NT2/D1 (cell line): ENCODE results near the gene TBC1D17.

ENCODE experiments used
- DNase-seq: peaks from one replicate; pipeline ENCODE4 v3.0.0-alpha.2; 2011; ENCODE audit warnings: low read depth, low spot score
- H3K27me3 ChIP-seq: 2 replicates; pipeline ENCODE4 v1.6.0; 2011; ENCODE audit warnings: mild to moderate bottlenecking; ENCODE audit not compliant: insufficient read length, insufficient read depth
- H3K36me3 ChIP-seq: 2 replicates; pipeline ENCODE4 v1.6.1; 2011; ENCODE audit warnings: mild to moderate bottlenecking, low read length, mixed read lengths; ENCODE audit not compliant: insufficient read depth, insufficient read length
- H3K4me1 ChIP-seq: 2 replicates; pipeline ENCODE4 v1.5.1; 2011; ENCODE audit not compliant: insufficient read depth, insufficient read length
- H3K4me3 ChIP-seq: 2 replicates; pipeline ENCODE4 v1.5.1; 2011; ENCODE audit warnings: low read depth; ENCODE audit not compliant: insufficient read length
- H3K9ac ChIP-seq: 2 replicates; pipeline ENCODE4 v1.6.0; 2011; ENCODE audit warnings: low read depth; ENCODE audit not compliant: insufficient read length
- H3K9me3 ChIP-seq: 2 replicates; pipeline ENCODE4 v1.5.1; 2011; ENCODE audit warnings: mild to moderate bottlenecking, low read length; ENCODE audit not compliant: insufficient read depth
- SUZ12 ChIP-seq: IDR thresholded peaks from 2 replicates; pipeline ENCODE4 v1.6.1; 2011; ENCODE audit not compliant: insufficient read length, insufficient read depth; ENCODE audit errors: extremely low read depth
- YY1 ChIP-seq: IDR thresholded peaks from 2 replicates; pipeline ENCODE4 v1.6.1; 2011; ENCODE audit not compliant: insufficient read length, insufficient read depth
- ZNF274 ChIP-seq: IDR thresholded peaks from 2 replicates; pipeline ENCODE4 v1.6.1; 2011; ENCODE audit warnings: mild to moderate bottlenecking, low read depth, low read length

Gene TBC1D17

GRCh38 chr19:49930483-49931011, 53.0 kb downstream of the TBC1D17 start:
- Histone ChIP-seq H3K4me1 (peaks cover 8% of the 10 kb centered on the region), H3K9me3 (no peaks in the 10 kb centered on the region), H3K36me3 (peaks cover 26% of the 10 kb centered on the region), H3K27me3 (no peaks in the 10 kb centered on the region), H3K9ac (peak overlapping the region; percentile 59), H3K4me3 (peak overlapping the region; percentile 32)
- TF ChIP-seq SUZ12: no peak
- no peak for TF ChIP-seq YY1
- no peak for TF ChIP-seq ZNF274
- no peak for DNase-seq

GRCh38 chr19:49931293-49932040, 54.0 kb downstream of the TBC1D17 start:
- peaks cover 8% of the 10 kb centered on the region for H3K4me1 ChIP-seq
- H3K27me3 ChIP-seq: no peaks in the 10 kb centered on the region
- H3K4me3 ChIP-seq: no peak overlapping the region
- peaks cover 20% of the 10 kb centered on the region for H3K36me3 ChIP-seq
- no peak for DNase-seq
- no peaks in the 10 kb centered on the region for H3K9me3 ChIP-seq
- no peak for TF ChIP-seq ZNF274
- no peak for TF ChIP-seq YY1
- TF ChIP-seq SUZ12: no peak
- no peak overlapping the region for H3K9ac ChIP-seq

- Histone ChIP-seq H3K9ac (no peak overlapping the region), H3K9me3 (no peaks in the 10 kb centered on the region), H3K36me3 (peaks cover 14% of the 10 kb centered on the region), H3K27me3 (no peaks in the 10 kb centered on the region), H3K4me3 (no peak overlapping the region), H3K4me1 (peaks cover 6% of the 10 kb centered on the region)
- TF ChIP-seq SUZ12: no peak
- TF ChIP-seq ZNF274: no peak
- no peak for TF ChIP-seq YY1
- no peak for DNase-seq
These were observed 54.5 kb downstream of the TBC1D17 start for GRCh38 chr19:49932041-49932451.

GRCh38 chr19:49932731-49933131, 55.2 kb downstream of the TBC1D17 start:
- peaks cover 3% of the 10 kb centered on the region for H3K4me1 ChIP-seq
- H3K9me3 ChIP-seq: no peaks in the 10 kb centered on the region
- H3K36me3 ChIP-seq: peaks cover 7% of the 10 kb centered on the region
- no peak for DNase-seq
- no peak for TF ChIP-seq ZNF274
- H3K27me3 ChIP-seq: no peaks in the 10 kb centered on the region
- no peak overlapping the region for H3K4me3 ChIP-seq
- H3K9ac ChIP-seq: no peak overlapping the region

- Histone ChIP-seq H3K4me3 (no peak overlapping the region), H3K9me3 (no peaks in the 10 kb centered on the region), H3K4me1 (peaks cover 3% of the 10 kb centered on the region), H3K36me3 (peaks cover 4% of the 10 kb centered on the region), H3K9ac (no peak overlapping the region), H3K27me3 (no peaks in the 10 kb centered on the region)
- DNase-seq: no peak
- no peak for TF ChIP-seq YY1
These were observed 56.1 kb downstream of the TBC1D17 start for GRCh38 chr19:49933643-49934042.

GRCh38 chr19:49936549-49936948, 59.0 kb downstream of the TBC1D17 start:
- DNase-seq: no peak
- Histone ChIP-seq H3K9me3 (no peaks in the 10 kb centered on the region), H3K36me3 (peaks cover 4% of the 10 kb centered on the region), H3K27me3 (no peaks in the 10 kb centered on the region), H3K4me1 (peaks cover 6% of the 10 kb centered on the region), H3K9ac (no peak overlapping the region), H3K4me3 (no peak overlapping the region)
- no peak for TF ChIP-seq SUZ12
- TF ChIP-seq ZNF274: no peak
- no peak for TF ChIP-seq YY1

GRCh38 chr19:49937750-49938381, 60.4 kb downstream of the TBC1D17 start:
- H3K9me3 ChIP-seq: no peaks in the 10 kb centered on the region
- H3K36me3 ChIP-seq: peaks cover 1% of the 10 kb centered on the region
- peaks cover 6% of the 10 kb centered on the region for H3K4me1 ChIP-seq
- H3K27me3 ChIP-seq: no peaks in the 10 kb centered on the region
- peak; percentile 50 for DNase-seq
- H3K4me3 ChIP-seq: no peak overlapping the region
- no peak for TF ChIP-seq SUZ12
- no peak for TF ChIP-seq YY1
- no peak overlapping the region for H3K9ac ChIP-seq
